Glomerular visceral epithelial cell (primary cell): ENCODE results near the gene ZNF750.

Experiments
- DNase-seq: peaks from one replicate; pipeline ENCODE4 v3.0.0-alpha.2; 2016; ENCODE audit errors: extremely low spot score

The ZNF750 gene

DNA sequence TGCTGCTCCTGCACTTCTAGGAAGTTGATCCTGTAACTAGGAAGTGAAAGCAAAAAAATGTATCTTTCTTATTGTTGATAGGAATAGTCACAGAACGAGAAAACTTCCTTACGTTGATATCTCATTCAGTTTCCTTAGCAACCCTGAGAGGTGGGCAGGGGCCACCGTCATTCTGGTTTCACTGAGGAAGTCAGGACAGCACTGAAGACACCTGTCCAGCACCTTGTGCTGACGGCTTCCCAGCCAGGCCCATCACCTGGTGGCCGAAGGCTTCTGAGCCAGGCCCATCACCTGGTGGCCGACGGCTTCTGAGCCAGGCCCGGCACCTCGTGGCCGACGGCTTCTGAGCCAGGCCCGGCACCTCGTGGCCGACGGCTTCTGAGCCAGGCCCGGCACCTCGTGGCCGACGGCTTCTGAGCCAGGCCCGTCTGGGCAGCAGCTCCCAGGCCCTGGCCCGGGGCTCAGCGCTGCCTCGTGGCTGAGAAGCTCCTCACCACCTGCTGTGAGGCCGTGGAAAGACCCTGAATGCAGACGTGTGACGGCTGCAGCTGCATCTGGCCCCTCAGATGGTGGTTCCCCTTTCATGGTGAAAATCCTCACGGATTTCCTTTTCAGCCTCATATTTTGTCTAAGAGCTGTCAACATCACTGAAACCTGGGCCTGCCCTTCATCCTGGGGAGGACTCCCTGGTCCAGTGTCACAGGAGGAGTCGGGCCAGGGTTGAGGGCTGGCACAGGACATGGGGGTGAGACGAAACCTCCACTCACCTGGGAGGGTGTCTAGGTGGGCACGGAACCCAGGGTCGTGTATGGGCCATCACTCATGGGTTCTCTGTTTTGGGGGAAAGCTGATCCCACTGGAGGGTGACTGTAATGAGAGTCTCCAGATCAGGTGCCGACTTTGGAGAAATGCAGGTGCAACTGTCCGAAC lies 33.0 kb upstream of the ZNF750 start:
- no peak for DNase-seq

DNA sequence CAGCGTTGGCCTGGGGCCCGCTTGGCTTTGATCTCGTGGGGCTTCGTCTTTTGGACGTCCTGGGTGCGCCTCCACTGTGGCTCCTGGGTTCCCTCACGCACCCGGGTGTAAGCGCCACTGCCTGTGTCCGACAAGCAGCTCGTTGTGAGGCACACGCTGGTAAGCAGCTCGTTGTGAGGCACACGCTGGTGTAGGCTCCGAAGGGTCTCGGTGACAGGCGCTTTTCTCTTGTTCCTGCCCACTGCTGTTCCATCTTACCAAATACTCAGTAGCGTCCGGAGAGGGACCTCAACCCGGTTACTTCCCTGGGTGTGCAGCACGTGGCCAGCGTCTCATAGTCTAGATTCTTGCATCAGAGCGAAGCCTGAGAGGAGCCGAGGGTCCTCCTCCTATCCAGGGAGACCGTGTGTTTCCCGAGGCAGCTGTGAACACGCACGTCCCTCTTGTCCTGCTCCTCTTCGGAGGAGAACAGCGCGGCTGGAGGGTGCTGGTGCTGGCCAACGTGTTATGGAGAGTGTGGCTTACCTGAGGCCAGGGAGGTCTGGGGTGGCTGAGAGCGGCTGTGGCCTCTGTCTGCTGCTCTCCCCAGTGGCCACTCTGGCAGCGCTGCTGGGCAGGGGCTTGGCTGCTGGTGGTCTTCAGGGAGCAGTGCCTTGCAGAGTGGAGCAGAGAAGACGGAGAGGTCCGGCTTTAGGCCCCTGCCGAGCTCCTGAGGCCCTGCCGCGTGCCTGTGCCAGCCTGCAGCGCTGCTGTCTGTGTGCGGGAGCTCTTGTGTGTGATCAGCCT lies 32.1 kb upstream of the ZNF750 start:
- no peak for DNase-seq

DNA sequence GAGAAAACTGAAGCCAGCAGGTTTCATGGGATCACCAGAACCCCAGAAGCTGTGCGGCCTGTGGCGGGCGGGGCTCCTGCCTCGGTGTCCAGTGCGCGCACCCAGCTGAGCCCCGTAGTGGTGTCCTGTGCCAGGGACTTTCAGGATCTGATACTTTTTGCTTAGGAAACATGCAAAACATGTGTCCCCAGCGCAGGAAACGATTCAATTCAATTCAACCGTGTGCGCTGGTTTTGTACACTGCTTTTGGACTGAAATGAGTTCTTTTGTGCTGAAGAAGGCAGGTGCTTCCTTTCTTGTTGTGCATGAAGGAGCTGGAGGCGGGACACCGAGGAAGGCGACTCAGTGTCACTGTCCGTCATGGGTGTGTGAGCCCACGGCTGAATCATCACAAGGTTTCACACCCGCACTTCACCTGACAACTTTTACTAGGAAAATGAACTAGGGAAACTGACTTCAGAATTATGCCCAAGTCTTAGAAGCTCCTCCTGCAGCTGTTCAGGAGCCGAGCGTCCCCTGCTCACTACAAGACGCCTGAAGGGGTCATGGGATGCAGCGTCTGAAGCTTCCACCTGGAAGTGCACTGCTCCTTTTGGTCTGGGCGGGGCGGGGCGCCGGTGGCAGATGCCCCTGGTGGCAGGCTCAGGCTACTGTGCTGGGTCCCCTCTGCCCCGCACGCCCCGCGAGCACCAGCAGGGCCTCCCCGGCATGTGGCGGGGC lies 31.4 kb upstream of the ZNF750 start:
- DNase-seq, result no peak

DNA sequence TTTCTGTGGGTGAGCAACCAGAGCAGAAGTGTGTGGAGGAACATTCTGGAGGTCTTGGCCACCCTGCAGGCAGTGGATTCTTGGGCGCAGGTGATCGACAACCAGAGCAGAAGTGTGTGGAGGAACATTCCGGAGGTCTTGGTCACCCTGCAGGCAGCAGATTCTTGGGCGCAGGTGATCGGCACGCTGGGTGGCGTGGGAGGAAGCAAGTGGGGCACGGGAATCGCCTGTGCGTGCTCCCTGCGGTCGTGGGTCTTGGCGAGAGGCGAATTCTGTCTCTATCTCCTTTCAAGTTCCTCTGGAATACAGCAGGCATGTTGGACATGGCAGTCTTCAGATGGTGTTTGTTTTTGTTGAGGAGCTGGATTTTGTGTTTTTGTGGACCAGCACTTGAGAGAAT lies 30.7 kb upstream of the ZNF750 start:
- DNase-seq, result no peak

GRCh38 chr17:82870091-82870491 lies 30.3 kb upstream of the ZNF750 start:
- DNase-seq, result no peak

DNA sequence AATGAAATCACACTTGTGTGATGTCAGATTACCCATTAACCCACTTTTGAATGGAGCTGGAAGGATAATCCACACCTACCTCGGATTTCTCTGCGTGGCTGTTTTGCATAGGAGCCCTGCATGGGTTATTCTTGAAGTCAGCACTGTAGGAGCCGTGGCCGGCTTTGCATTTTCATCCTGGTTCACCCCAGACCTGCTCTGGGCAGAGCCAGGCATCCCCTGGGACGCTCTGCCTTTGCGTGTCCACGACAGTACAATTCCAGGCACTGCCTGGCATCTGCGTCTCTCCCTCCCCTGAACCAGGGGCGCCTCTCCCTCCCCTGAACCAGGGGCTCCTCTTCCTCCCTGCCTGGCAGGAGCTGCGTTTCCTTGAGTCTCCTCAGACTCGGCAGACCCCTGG lies 29.7 kb upstream of the ZNF750 start:
- DNase-seq, result no peak

GRCh38 chr17:82868715-82869131 lies 28.9 kb upstream of the ZNF750 start:
- DNase-seq, result no peak

DNA sequence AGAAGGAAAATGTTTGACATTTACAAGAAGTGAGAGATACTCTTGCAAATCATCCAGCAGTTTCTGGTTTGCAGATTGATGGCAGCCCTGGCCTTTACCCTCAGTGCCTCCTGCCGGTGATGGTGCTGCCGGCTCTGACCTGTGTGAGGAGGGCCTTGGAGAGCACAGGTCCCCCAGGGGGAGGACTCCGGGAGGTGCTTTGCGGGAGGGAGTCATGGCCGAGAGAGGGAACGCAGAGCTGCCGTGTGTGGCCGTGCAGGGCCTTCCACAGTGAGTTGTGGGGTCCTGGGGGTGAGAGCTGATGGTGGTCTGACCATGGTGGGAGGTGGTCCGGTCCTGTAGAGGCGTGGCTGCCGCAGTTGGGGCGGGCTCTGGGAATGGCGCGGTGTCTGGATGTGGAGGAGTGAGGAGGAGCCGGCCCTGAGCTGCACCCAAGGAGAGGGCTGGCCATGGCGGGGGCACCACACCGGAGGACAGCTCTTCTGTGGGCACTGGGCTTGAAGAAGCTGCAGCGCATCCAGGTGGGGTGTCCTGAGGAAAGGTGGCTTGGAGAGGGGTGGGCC lies 28.0 kb upstream of the ZNF750 start:
- DNase-seq, result no peak

GRCh38 chr17:82866590-82867191 lies 26.9 kb upstream of the ZNF750 start:
- peak; percentile 58 for DNase-seq

DNA sequence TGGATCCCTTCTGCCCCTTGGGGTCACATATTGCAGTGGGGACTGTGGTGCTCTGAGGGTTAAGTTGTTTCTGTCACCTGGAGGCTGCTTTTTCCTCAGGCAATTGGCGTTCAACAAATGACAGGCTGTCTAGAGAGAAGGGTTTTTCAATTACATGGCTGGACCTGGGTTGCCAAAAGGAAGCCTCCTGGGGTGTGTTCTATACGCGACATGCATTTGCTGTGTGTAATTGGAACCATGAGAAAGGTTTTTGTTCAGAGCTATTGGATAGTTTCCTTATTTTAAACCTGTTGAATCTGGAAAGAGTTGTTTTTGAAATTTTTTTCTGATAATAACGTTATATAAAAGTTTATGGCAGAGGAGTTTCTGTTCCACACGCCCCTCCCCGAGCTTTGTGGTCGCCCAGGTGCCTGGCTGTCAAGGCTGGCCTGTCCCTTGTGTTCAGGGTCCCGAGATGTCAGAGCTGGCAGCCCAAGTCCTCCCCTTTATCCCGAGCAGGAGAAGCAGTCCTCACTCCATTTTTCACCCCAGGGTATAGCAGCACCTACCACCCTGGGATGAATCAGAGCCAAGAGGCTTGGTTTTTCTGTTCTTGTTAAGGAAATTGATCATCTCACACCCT lies 26.1 kb upstream of the ZNF750 start:
- no peak for DNase-seq

DNA sequence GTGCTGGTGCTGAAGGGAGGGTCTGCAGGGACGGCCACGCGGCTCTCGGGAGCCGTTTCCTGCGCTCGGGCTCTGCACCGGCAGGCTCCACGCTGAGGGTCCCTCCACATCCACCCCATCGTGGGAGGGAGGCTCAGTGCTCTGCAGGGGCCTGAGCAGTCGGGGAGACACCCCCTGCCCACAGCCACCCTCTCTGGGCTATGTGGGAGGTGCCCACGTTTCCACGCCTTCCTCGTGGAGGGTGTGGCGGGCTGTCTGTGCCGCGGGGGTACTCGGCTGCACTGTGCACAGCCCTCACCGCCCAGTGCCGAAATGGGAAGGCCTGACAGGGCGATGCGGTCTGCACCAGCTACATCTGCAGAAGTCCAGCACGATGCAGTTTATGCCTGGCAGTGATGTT lies 25.5 kb upstream of the ZNF750 start:
- no peak for DNase-seq

GRCh38 chr17:82864713-82865248 lies 25.0 kb upstream of the ZNF750 start:
- DNase-seq, result no peak

GRCh38 chr17:82863941-82864712 lies 24.3 kb upstream of the ZNF750 start:
- peak; percentile 83 for DNase-seq

GRCh38 chr17:82863383-82863940 lies 23.6 kb upstream of the ZNF750 start:
- DNase-seq, result no peak

- no peak for DNase-seq
Observed at GRCh38 chr17:82862737-82863382, 23.0 kb upstream of the ZNF750 start.

- DNase-seq, result no peak
Observed at GRCh38 chr17:82862191-82862590, 22.4 kb upstream of the ZNF750 start.

DNA sequence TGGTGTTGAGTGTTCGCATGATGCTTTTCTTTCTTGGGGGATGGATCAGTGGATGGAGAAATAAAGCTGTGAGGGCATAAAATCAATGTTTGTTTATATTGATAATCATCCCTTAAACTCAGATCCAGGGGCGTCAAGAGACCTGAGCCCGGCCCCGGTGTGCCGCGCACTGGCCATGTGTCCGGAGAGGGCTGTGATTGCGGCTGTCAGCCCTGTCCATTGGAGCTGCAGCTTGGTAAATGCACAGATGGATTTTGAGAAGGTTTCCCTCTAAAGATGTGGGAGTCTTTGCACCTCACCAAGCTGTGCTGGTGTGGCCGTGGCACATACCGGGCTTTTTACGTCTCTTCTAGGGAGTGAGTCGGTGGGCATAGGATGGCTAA lies 21.6 kb upstream of the ZNF750 start:
- no peak for DNase-seq

DNA sequence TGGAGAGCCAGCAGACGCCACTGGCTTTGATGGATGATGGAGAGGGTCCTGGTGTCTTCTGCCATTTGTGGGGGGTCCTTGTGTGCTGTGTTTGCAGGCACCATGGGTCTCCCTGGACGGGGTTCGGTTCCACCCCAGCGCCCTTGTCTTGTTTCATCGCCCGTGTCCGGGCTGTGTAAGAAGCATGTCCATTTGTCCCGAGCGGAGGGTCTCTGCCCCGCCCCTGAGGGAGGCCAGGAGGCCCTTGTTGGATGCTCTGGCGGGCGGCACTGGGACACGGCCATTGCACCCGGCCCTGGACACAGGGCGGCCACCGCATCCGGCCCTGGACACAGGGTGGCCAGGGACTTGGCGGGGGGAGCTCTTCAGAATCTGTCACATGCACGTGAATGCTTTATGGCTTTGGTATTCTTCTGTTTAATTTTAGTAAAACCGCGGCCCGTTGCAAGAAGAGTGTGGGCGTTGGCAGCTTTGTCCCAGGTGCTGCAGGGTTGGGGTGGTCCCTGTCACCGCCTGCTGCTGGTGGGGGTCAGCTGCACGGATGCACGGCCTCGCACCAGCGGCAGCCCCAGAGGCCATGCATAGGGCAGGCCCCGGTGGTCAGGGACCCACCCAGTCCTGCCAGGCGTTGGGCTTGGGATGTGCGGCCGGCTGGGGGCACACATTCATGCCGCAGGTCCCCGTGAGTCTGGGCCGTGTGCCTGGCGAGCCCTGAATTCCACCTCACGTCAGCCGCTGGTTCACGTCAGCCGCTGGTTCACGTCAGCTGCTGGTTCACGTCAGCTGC lies 21.0 kb upstream of the ZNF750 start:
- DNase-seq, result no peak
